Fibroblast of lung (primary cell): ENCODE measurements around the gene CXCL13.

ENCODE experiments used
- EZH2 ChIP-seq: IDR thresholded peaks from 2 replicates; pipeline ENCODE4 v1.5.1; 2012; ENCODE audit warnings: low read length, control low read depth, mild to moderate bottlenecking; ENCODE audit errors: missing control alignments
- TF ChIP-seq, protein P1 (sequence below), 2 donors: IDR thresholded peaks in 1 of 2; conservative IDR thresholded peaks in 1 of 2; 1 replicate in 1 of 2; 2 replicates in 1 of 2; pipeline ENCODE4 v1.5.1; 2011 to 2012; ENCODE audit warnings: low read length in 2 of 2, control low read depth in 1 of 2, inconsistent platforms in 1 of 2, low read depth in 1 of 2, mild to moderate bottlenecking in 1 of 2

DNA sequence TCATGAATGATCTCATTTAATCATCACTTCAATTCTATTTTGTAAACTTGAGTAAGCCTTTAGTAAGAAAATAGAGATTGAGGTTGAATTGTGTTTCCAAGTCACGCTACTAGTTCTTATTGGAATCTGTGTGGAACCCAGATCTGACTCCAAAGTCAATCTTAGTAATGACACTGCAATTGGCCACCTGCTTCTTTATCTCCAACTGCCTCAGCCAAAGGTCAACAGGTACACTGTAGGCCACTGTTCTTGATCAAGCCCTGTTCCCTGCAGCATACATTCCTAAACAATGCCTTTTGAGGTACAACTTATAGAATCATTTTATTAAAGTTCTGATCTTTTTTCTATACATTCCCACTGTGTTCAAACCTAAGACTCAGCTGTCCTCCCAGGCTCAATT lies 45.5 kb upstream of the CXCL13 start:
- no peak for TF ChIP-seq EZH2
- TF ChIP-seq, protein P1, sequence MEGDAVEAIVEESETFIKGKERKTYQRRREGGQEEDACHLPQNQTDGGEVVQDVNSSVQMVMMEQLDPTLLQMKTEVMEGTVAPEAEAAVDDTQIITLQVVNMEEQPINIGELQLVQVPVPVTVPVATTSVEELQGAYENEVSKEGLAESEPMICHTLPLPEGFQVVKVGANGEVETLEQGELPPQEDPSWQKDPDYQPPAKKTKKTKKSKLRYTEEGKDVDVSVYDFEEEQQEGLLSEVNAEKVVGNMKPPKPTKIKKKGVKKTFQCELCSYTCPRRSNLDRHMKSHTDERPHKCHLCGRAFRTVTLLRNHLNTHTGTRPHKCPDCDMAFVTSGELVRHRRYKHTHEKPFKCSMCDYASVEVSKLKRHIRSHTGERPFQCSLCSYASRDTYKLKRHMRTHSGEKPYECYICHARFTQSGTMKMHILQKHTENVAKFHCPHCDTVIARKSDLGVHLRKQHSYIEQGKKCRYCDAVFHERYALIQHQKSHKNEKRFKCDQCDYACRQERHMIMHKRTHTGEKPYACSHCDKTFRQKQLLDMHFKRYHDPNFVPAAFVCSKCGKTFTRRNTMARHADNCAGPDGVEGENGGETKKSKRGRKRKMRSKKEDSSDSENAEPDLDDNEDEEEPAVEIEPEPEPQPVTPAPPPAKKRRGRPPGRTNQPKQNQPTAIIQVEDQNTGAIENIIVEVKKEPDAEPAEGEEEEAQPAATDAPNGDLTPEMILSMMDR (conservative IDR thresholded peaks at IDR 0.05 in 1 of 2, IDR thresholded peaks at IDR 0.05 in 1 of 2; ENCODE audit: low read depth in 1 of 2, low read length in 2 of 2), result no peak
